ENCODE data around the gene IL15.
"Not testable (repeated sequence)": the region's sequence is repeated elsewhere in the genome, so short reads cannot be mapped to it uniquely, and the experiment has no call there.

Gene IL15

GRCh38 chr4:141636082-141636770 is at the start of gene IL15:
IL15 (plus strand) TSS chr4:141636583; CDS start chr4:141719465, 82,882 bp downstream.
- DNase-seq, result peak; percentile 76

DNA sequence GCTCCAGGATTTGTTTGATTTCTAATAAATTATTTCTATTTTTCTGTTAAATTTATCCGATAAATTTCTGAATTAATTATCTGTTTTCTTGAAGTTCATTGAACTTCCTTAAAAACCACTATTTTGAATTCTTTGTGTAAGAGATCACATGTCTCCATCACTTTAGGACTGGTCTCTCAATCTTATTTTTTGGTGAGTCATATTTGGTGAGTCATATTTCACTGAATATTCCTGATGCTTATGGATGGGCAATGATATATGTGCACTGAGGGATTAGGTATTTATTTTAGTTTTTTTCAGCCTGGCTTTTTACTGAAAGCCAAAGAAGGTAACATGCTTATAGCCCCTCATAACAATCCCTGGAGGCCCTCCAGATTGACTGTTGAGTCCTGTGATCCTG is 48.5 kb upstream of the IL15 start:
- DNase-seq, result no peak

GRCh38 chr4:141595531-141595930 is 40.9 kb upstream of the IL15 start:
- no peak for DNase-seq

DNA sequence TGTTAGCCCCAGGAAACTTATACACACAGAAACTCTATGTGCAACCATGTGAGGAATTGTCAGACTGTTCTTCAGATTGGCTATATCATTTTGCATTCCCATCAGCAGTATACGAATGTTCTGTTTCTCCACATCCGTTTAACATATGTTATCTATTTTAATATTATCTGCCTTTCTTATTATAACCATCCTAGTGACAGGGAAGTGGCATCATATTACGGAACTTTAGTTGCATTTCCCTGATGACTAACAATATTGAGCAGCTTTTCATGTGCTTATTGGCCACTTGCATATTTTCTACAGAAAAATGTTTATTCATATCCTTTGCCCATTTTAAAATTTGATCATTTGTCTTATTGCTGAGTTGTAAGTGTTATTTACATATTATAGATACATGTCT is 36.5 kb upstream of the IL15 start:
- no peak for DNase-seq

DNA sequence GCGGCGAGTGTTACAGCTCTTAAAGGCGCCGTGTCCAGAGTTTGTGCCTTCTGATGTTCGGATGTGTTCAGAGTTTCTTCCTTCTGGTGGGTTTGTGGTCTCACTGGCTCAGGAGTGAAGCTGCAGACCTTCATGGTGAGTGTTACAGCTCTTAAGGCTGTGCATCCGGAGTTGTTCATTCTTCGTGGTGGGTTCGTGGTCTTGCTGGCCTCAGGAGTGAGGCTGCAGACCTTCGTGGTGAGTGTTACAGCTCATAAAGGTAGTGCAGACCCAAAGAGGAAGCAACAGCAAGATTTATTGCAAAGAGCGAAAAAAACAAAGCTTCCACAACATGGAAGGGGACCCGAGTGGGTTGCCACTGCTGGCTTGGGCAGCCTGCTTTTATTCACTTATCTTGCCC is 31.7 kb upstream of the IL15 start:
- DNase-seq, result not testable (repeated sequence)

GRCh38 chr4:141605425-141605856 is 30.9 kb upstream of the IL15 start:
- DNase-seq, result no peak

DNA sequence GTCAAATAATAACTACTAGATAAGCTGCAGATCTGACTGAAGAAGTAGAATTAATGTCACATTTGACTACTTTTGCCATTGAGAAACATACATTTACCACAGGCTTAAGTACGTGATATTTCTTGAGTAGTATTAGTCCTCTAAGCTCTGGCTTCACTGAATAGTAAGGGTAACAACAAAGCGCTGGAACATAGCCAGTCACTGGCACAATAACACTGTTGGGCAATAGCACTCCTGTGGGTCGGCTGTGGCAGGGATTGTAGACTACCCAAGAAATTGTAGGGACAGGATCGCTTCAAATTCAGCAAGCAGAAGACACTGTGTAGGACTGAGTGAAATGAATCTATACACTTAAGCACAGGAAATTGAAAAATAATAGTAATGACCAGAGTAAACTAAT is 27.1 kb upstream of the IL15 start:
- no peak for DNase-seq

DNA sequence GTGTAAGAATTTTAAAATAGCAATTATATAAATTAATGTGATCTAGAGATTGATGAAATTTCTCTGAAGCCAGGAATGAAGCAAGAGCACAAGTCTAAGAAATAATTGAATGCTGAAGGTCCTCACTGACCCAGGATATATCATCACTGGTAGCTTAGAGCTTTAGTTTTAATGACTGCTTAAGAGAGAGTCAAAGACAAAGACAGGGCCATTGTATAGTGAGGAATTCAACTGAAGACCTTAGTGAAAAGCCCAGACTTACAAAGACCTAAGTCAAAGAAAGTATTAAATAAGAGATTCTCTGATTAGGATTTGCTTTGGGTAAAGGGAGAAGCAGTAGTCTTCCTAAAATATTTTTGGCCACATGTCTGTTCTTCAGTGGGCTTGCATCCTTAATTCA is 26.0 kb upstream of the IL15 start:
- DNase-seq, result no peak

GRCh38 chr4:141614878-141615586 is 21.4 kb upstream of the IL15 start:
- DNase-seq, result no peak

GRCh38 chr4:141615587-141615918 is 20.8 kb upstream of the IL15 start:
- DNase-seq, result not testable (repeated sequence)

DNA sequence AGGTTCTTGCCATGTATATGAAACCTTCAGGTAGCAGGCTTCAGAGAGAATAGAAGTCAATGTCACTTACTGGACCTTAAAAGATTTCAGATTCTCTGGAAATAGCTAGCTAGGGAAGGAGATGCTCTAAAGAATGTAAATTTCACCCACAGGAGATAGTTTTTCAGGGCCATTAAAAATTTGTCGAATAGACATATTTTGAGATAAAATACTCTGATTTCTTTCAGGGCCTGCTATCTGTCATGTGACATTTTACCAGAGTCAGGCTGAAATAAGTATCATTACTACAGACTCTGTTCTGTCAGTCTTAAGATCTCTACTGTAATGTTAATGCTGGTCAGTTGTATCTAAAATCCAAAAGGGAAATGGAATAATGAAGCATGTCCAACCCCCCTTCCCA is 15.7 kb upstream of the IL15 start:
- DNase-seq, result no peak

GRCh38 chr4:141625023-141625422 is 11.4 kb upstream of the IL15 start:
- DNase-seq, result no peak

DNA sequence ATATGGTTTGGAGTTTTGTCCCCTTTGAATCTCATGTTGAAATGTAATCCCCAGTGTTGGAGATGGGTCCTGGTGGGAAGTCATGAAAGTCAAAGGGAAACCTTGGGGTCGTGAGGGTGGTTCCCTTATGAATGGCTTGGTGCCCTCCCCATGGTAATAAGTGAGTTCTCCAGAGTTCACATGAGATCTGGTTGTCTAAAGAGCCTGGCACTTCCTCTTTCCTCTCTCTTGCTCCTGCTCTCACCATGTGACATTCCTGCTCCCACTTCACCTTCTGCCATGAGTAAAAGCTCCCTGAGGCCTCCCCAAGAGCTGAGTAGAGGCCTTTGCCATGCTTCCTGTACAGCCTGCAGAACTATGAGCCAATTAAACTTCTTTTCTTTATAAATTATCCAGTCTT is 5.5 kb upstream of the IL15 start:
- no peak for DNase-seq

DNA sequence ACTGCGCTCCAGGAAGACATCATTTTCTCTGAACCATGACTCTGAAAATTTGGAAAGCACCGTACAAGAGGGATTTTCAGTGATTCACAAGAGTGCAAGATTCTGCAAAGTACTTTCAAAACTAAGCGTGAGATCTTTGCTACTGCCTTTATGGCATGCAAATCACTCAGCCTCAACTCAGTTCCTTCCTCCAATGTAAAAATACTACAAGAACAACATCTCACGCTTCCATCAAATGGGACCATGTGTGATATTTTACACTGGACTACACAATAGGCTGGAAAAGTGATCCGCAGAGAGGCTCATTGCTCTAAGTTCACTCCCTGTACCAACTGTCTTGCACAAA is 674 bp upstream of the IL15 start:
- DNase-seq, result no peak

GRCh38 chr4:141636771-141637460 is 533 bp downstream of the IL15 start:
- peak; percentile 73 for DNase-seq

DNA sequence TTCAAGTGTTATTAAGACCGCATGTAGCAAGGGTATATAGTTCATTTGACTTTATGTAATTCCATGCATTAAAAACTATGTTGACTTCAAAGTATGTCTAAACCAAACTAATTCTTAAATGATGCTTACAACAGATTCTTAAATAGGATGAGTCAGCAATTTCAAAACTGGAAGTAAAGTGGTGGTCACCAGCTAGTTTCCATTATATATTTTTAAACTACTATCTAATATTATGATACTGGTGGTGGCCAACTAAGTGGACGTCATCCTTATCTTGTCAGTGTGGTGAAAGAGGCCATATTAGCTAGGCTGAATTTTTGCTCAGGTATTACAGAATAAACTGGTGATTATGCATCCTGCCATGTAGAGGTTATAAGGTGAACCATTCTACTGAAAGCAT is 1.2 kb downstream of the IL15 start:
- DNase-seq, result no peak

GRCh38 chr4:141638230-141638629 is 1.8 kb downstream of the IL15 start:
- DNase-seq, result no peak

- no peak for DNase-seq
These were observed 4.3 kb downstream of the IL15 start for GRCh38 chr4:141640696-141641095.

GRCh38 chr4:141642063-141642462 is 5.7 kb downstream of the IL15 start:
- no peak for DNase-seq

- DNase-seq, result no peak
These were observed 6.3 kb downstream of the IL15 start for GRCh38 chr4:141642711-141643110.

DNA sequence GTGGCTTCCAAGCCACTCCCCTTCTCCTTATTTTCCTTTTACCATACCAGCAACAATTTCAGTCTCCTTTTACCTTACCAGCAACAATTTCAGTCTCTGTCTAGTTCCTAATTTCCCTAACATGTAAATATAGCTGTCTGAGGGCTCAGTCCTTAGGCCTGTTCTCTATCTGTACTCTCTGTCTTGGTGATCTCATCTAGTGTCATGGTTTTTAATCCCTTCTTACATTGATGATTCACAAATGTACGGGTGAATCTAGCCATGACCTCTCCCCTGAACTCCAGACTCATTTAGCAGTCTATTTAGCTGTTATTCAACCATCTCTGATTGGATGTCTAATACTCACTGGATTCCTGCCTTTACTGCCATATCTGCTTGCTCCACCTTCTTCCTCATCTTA is 7.2 kb downstream of the IL15 start:
- DNase-seq, result no peak

- peak; percentile 56 for DNase-seq
These were observed 9.4 kb downstream of the IL15 start for GRCh38 chr4:141645611-141646340.

DNA sequence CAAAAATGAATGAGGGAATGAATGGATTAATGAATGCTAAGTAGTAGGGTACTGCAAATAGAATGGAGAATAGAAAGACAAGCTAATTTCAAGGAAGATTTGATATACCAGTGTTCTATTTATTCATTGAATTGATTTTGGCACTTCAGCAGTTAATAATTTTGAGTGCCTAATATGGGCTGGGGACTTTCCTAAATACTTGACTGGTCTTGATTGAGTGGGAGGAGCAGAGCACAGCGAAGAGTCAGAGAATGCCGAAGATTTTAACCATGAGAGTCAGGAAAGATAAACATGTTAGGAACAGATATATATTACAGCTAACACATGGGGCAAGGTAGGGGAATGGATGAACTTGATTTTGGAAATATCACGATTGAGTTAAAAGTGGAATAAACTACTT is 10.6 kb downstream of the IL15 start:
- no peak for DNase-seq

- no peak for DNase-seq
These were observed 11.6 kb downstream of the IL15 start for GRCh38 chr4:141647966-141648365.

All from islet precursor cell (in vitro differentiated cells).